Activated B cell treated with CpG ODN at 0.5 μM for 24 hours (primary cell): Measurements from ENCODE around the gene TMEM238L. TPM values are rescaled to one million over a fixed set of nuclear protein-coding genes. Genes with fewer than 3 reads are reported as not detected.

Source experiments
- ATAC-seq: fragments of 200-7000 bp; cut with Tn5 transposase; one replicate; pipeline ENCODE4 v1.10.0; 2021; ENCODE audit warnings: low read depth, mild to moderate bottlenecking, moderate library complexity
- CTCF ChIA-PET: fragments of 350-600 bp; sonication (Branson Sonifier 250); formaldehyde crosslinking; loops from one replicate; lab custom pipeline; 2021; ENCODE audit warnings: antibody characterized with exemption; lab: Charles Lee
- POLR2A ChIA-PET: fragments of 350-600 bp; sonication (Branson Sonifier 250); formaldehyde crosslinking; loops from one replicate; lab custom pipeline; 2021; ENCODE audit warnings: antibody characterized with exemption; lab: Charles Lee
- DNase-seq: peaks from one replicate; pipeline ENCODE4 v3.0.0; 2022
- H3K27ac Mint-ChIP-seq: one replicate; pipeline ENCODE4 v1.8.0; 2020; ENCODE audit warnings: mixed read lengths
- H3K27me3 Mint-ChIP-seq: one replicate; pipeline ENCODE4 v1.8.0; 2021; ENCODE audit warnings: mixed read lengths
- H3K36me3 Mint-ChIP-seq: one replicate; pipeline ENCODE4 v1.8.0; 2021; ENCODE audit warnings: low read depth, mixed read lengths
- H3K4me1 Mint-ChIP-seq: one replicate; pipeline ENCODE4 v1.8.0; 2021; ENCODE audit warnings: mixed read lengths
- H3K4me3 Mint-ChIP-seq: one replicate; pipeline ENCODE4 v1.8.0; 2020; ENCODE audit warnings: mild to moderate bottlenecking, mixed read lengths
- H3K9me3 Mint-ChIP-seq: one replicate; pipeline ENCODE4 v1.8.0; 2020; ENCODE audit warnings: mixed read lengths
- intact Hi-C: fragments of 100-400 bp; cut with micrococcal nuclease; formaldehyde crosslinking; loops from one replicate; pipeline ENCODE4 v1.15.1; 2024
- total RNA-seq: library from RNA; stranded (reverse); gene quantifications from 2 replicates; pipeline ENCODE4 v1.2.3, GENCODE V29; 2022
- TF ChIP-seq, protein P1 (sequence below): fragments of 200-600 bp; IDR thresholded peaks from one replicate; pipeline ENCODE4 v1.8.0; 2022; ENCODE audit warnings: antibody characterized with exemption, mild to moderate bottlenecking

TMEM238L gene
- total RNA-seq, 1 donor from 2014 or later, result not detected

DNA sequence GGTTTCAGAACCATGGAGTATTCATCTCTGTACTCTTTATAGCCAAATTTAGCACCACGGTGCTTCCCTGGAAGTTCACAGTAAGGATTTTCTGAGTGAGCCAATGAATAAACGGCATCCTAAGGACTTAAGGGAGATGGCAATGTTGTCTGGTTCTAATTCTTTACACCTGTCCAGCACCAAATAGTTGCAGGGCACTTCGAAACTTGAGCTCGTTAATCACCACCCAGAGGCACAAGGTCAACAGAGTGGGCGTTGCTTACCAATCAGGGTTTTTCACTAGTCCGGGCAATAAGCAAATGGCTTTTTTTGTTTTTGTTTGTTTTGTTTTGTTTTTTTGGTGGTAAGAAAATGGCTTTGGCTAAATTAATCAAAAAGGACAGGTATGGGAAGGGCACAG is 45.8 kb downstream of the TMEM238L start:
- H3K4me3 Mint-ChIP-seq, result no peak overlapping the region
- POLR2A ChIA-PET, result no interaction called here
- TF ChIP-seq, protein P1, sequence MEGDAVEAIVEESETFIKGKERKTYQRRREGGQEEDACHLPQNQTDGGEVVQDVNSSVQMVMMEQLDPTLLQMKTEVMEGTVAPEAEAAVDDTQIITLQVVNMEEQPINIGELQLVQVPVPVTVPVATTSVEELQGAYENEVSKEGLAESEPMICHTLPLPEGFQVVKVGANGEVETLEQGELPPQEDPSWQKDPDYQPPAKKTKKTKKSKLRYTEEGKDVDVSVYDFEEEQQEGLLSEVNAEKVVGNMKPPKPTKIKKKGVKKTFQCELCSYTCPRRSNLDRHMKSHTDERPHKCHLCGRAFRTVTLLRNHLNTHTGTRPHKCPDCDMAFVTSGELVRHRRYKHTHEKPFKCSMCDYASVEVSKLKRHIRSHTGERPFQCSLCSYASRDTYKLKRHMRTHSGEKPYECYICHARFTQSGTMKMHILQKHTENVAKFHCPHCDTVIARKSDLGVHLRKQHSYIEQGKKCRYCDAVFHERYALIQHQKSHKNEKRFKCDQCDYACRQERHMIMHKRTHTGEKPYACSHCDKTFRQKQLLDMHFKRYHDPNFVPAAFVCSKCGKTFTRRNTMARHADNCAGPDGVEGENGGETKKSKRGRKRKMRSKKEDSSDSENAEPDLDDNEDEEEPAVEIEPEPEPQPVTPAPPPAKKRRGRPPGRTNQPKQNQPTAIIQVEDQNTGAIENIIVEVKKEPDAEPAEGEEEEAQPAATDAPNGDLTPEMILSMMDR, result no peak
- intact Hi-C loops, result loop anchor here (10.0 kb wide), 1 partner anchor 87 kb away; no protein-coding TSS in a partner anchor
- no peaks in the 10 kb centered on the region for H3K9me3 Mint-ChIP-seq
- no peak overlapping the region for H3K27ac Mint-ChIP-seq
- CTCF ChIA-PET, result no interaction called here
- no peaks in the 10 kb centered on the region for H3K36me3 Mint-ChIP-seq
- ATAC-seq (no peak), DNase-seq (no peak)
- H3K4me1 Mint-ChIP-seq, result no peaks in the 10 kb centered on the region
- H3K27me3 Mint-ChIP-seq, result no peaks in the 10 kb centered on the region

DNA sequence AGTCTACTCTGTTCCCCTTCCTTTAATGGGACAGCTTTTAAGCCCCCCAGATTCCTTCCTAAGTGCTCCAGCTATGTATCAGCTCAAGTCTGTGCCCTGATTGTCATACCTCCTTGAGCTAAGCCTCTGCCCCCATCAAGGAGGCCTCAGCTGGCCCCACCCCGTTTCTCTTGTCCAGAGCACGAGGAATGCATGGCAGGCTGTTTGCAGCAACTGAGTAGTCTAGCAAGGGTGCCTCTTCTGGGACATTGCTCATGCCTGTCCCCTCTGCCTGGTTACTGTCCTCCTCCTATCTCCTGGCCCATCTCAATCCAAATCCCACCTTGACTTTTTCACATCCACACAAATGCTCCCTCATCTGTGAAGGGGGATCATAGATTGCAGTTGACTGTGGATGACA is 46.3 kb downstream of the TMEM238L start:
- Mint-ChIP-seq H3K27ac (no peak overlapping the region), H3K36me3 (no peaks in the 10 kb centered on the region), H3K4me3 (no peak overlapping the region), H3K4me1 (no peaks in the 10 kb centered on the region), H3K9me3 (no peaks in the 10 kb centered on the region), H3K27me3 (no peaks in the 10 kb centered on the region)
- CTCF ChIA-PET, result no interaction called here
- intact Hi-C loops, result loop anchor here (10.0 kb wide), 1 partner anchor 87 kb away; no protein-coding TSS in a partner anchor
- POLR2A ChIA-PET, result no interaction called here
- ATAC-seq (no peak), DNase-seq (no peak)
- TF ChIP-seq, protein P1, result no peak

DNA sequence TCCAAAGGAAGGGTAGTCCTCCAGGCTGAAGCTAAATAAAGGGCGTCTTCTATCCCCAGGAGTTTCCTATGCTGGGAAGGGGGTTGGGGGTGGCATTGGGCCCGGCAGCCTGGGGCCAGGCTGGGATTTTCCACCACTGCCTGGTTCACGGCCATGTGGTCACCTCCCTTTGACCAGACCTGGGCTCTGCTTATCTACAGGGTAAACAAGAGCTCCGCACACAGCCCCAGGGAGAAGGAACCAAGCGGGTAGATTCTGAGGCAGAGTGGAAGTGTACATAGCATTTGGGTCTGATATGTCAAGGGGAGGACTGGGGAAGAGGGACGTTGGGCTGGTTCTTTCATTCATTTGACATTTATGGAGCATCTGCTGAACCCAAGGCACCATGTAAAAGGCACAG is 46.8 kb downstream of the TMEM238L start:
- DNase-seq, result no peak
- ChIA-PET CTCF (no interaction called here), POLR2A (no interaction called here)
- H3K27ac Mint-ChIP-seq, result no peak overlapping the region
- no peak for ATAC-seq
- H3K4me3 Mint-ChIP-seq, result no peak overlapping the region
- intact Hi-C loops, result loop anchor here (10.0 kb wide), 1 partner anchor 88 kb away; no protein-coding TSS in a partner anchor
- H3K9me3 Mint-ChIP-seq, result no peaks in the 10 kb centered on the region
- no peaks in the 10 kb centered on the region for H3K27me3 Mint-ChIP-seq
- no peaks in the 10 kb centered on the region for H3K4me1 Mint-ChIP-seq
- H3K36me3 Mint-ChIP-seq, result no peaks in the 10 kb centered on the region
- TF ChIP-seq, protein P1, result no peak

DNA sequence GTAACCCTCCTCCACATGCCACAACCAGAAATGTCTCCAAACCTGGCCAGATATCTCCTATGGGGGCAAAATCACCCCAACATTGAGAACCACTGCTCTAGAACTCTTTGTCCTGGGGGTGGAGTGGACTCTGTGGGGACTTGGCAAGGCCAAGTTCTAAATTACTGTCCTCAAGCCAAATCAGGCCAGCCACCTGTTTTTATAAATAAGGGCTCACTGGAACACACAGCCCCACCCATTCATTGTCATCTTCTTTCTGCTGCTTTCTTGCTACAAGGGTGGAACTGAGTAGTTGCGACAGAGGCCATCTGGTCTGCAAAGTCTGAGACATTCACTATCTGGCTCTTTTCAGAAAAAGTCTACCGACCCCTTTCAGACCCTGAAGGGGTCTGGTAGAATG is 47.3 kb downstream of the TMEM238L start:
- ChIA-PET POLR2A (no interaction called here), CTCF (no interaction called here)
- DNase-seq (no peak), ATAC-seq (no peak)
- H3K9me3 Mint-ChIP-seq, result no peaks in the 10 kb centered on the region
- TF ChIP-seq, protein P1, result no peak
- H3K27me3 Mint-ChIP-seq, result no peaks in the 10 kb centered on the region
- H3K4me3 Mint-ChIP-seq, result no peak overlapping the region
- H3K4me1 Mint-ChIP-seq, result no peaks in the 10 kb centered on the region
- H3K27ac Mint-ChIP-seq, result no peak overlapping the region
- H3K36me3 Mint-ChIP-seq, result no peaks in the 10 kb centered on the region
- intact Hi-C loops, result loop anchor here (10.0 kb wide), 1 partner anchor 88 kb away; no protein-coding TSS in a partner anchor

DNA sequence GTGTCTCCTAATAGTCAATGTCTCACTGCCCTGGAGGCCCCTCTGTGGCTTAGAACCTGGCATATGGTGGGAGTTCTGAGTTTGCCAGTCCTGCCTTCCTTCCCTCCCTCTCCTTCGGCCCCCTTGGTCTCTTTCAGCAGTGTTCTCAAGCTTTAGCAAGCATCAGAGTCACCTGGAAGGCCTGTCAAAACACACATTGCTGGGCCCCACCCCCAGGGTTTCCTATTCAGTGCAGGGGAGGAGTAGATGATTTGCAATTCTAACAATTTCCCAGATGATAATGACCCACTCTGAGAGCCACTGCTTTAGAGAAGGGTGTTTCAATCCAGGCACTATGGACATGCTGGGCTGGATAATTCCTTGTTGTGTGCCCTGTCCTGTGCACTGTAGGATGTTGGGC is 47.7 kb downstream of the TMEM238L start:
- CTCF ChIA-PET, result no interaction called here
- POLR2A ChIA-PET, result no interaction called here
- Mint-ChIP-seq H3K27ac (no peak overlapping the region), H3K4me3 (no peak overlapping the region), H3K9me3 (no peaks in the 10 kb centered on the region), H3K4me1 (no peaks in the 10 kb centered on the region), H3K27me3 (no peaks in the 10 kb centered on the region), H3K36me3 (no peaks in the 10 kb centered on the region)
- DNase-seq (no peak), ATAC-seq (no peak)
- intact Hi-C loops, result loop anchor here (10.0 kb wide), 1 partner anchor 89 kb away; no protein-coding TSS in a partner anchor
- TF ChIP-seq, protein P1, result no peak
